ENCODE data around the gene SLC52A1. TPM values are rescaled to one million over a fixed set of nuclear protein-coding genes. Genes with fewer than 3 reads are reported as not detected.

SLC52A1 gene
- total RNA-seq, 4 donors from 2014 or later: not detected

Other genes with a start within 250 kb of the SLC52A1 start
- gene VMO1, start 249.1 kb downstream of the SLC52A1 start, total RNA-seq: 1 to 10 TPM in 3 of 4 donors, under 1 TPM in 1; 0.86 to 3.3 (median 2.6) TPM
- gene GLTPD2, start 246.5 kb downstream of the SLC52A1 start, total RNA-seq: not detected
- 100 to 1,000 TPM; 162 to 205 (median 190) TPM for gene PSMB6, start 239.3 kb downstream of the SLC52A1 start, total RNA-seq
- 10 to 100 TPM in 3 of 4 donors, 1 to 10 TPM in 1; 9.6 to 15.2 (median 12.0) TPM for gene PLD2, start 228.3 kb downstream of the SLC52A1 start, total RNA-seq
- 10 to 100 TPM; 28.8 to 55.2 (median 38.8) TPM for gene MINK1, start 202.1 kb downstream of the SLC52A1 start, total RNA-seq
- 1 to 10 TPM in 2 of 4 donors, under 1 TPM in 2; 0.32 to 1.5 (median 0.88) TPM for gene C17orf107, start 135.9 kb downstream of the SLC52A1 start, total RNA-seq
- 1 to 10 TPM in 1 of 4 donors, under 1 TPM in 2, not detected in 1; 0.13 to 1.2 (median 0.63) TPM for gene CHRNE, start 132.3 kb downstream of the SLC52A1 start, total RNA-seq
- under 1 TPM in 1 of 4 donors, not detected in 3; 0.33 TPM for gene GP1BA, start 103.1 kb downstream of the SLC52A1 start, total RNA-seq
- 10 to 100 TPM; 38.8 to 73.4 (median 55.5) TPM for gene SLC25A11, start 95.4 kb downstream of the SLC52A1 start, total RNA-seq
- 10 to 100 TPM; 59.8 to 96.3 (median 69.5) TPM for gene RNF167, start 95.2 kb downstream of the SLC52A1 start, total RNA-seq
- 1,000 to 10,000 TPM; 1,019 to 1,635 (median 1,341) TPM for gene PFN1, start 86.9 kb downstream of the SLC52A1 start, total RNA-seq
- gene ENO3, start 84.3 kb downstream of the SLC52A1 start, total RNA-seq: 1 to 10 TPM; 1.2 to 7.2 (median 2.1) TPM
- 10 to 100 TPM; 45.5 to 74.7 (median 63.6) TPM for gene SPAG7, start 67.6 kb downstream of the SLC52A1 start, total RNA-seq
- 10 to 100 TPM; 24.0 to 48.2 (median 28.4) TPM for gene CAMTA2, start 47.8 kb downstream of the SLC52A1 start, total RNA-seq
- gene INCA1, start 37.9 kb downstream of the SLC52A1 start, total RNA-seq: 1 to 10 TPM; 1.3 to 4.6 (median 3.0) TPM
- gene KIF1C, start 37.5 kb downstream of the SLC52A1 start, total RNA-seq: 100 to 1,000 TPM; 157 to 251 (median 187) TPM
- gene ZFP3, start 43.0 kb upstream of the SLC52A1 start, total RNA-seq: 1 to 10 TPM; 4.1 to 6.2 (median 5.3) TPM
- gene ZNF232, start 76.5 kb upstream of the SLC52A1 start, total RNA-seq: 10 to 100 TPM in 2 of 4 donors, 1 to 10 TPM in 2; 8.4 to 12.5 (median 10.8) TPM
- gene USP6, start 80.6 kb upstream of the SLC52A1 start, total RNA-seq: 1 to 10 TPM in 1 of 4 donors, under 1 TPM in 2, not detected in 1; 0.06 to 2.9 (median 0.33) TPM
- gene ZNF594, start 156.4 kb upstream of the SLC52A1 start, total RNA-seq: 10 to 100 TPM in 2 of 4 donors, 1 to 10 TPM in 2; 7.5 to 13.3 (median 9.6) TPM
- gene SCIMP, start 199.4 kb upstream of the SLC52A1 start, total RNA-seq: 1 to 10 TPM in 3 of 4 donors, under 1 TPM in 1; 0.42 to 4.0 (median 1.3) TPM
- gene RABEP1, start 246.9 kb upstream of the SLC52A1 start, total RNA-seq: 10 to 100 TPM; 39.5 to 49.7 (median 43.1) TPM

Data from esophagus muscularis mucosa (tissue), 4 donors.